ENCODE measurements around the gene PRMT6.

The PRMT6 gene

GRCh38 chr1:107095647-107096046 is 39.2 kb downstream of the PRMT6 start:
- TF ChIP-seq CTCF (conservative IDR thresholded peaks at IDR 0.05; ENCODE audit: control insufficient read depth, insufficient read depth, low read depth, low read length), result no peak
- no peak for DNase-seq (ENCODE audit: low read depth)
- H3K4me3 ChIP-seq (ENCODE audit: control insufficient read depth, low read depth, low read length), result no peak overlapping the region

GRCh38 chr1:107096690-107097089 is 40.2 kb downstream of the PRMT6 start:
- no peak for DNase-seq (ENCODE audit: low read depth)
- no peak overlapping the region for H3K4me3 ChIP-seq (ENCODE audit: control insufficient read depth, low read depth, low read length)
- no peak for TF ChIP-seq CTCF (conservative IDR thresholded peaks at IDR 0.05; ENCODE audit: control insufficient read depth, insufficient read depth, low read depth, low read length)

- H3K4me3 ChIP-seq (ENCODE audit: control insufficient read depth, low read depth, low read length), result no peak overlapping the region
- no peak for DNase-seq (ENCODE audit: low read depth)
- TF ChIP-seq CTCF (conservative IDR thresholded peaks at IDR 0.05; ENCODE audit: control insufficient read depth, insufficient read depth, low read depth, low read length), result no peak
Measured at GRCh38 chr1:107098961-107099360, 42.5 kb downstream of the PRMT6 start.

GRCh38 chr1:107100331-107100984 is 44.0 kb downstream of the PRMT6 start:
- TF ChIP-seq CTCF (conservative IDR thresholded peaks at IDR 0.05; ENCODE audit: control insufficient read depth, insufficient read depth, low read depth, low read length), result no peak
- H3K4me3 ChIP-seq (ENCODE audit: control insufficient read depth, low read depth, low read length), result no peak overlapping the region
- DNase-seq (ENCODE audit: low read depth), result no peak

GRCh38 chr1:107105914-107106313 is 49.4 kb downstream of the PRMT6 start:
- no peak for DNase-seq (ENCODE audit: low read depth)
- TF ChIP-seq CTCF (conservative IDR thresholded peaks at IDR 0.05; ENCODE audit: control insufficient read depth, insufficient read depth, low read depth, low read length), result no peak
- no peak overlapping the region for H3K4me3 ChIP-seq (ENCODE audit: control insufficient read depth, low read depth, low read length)
